HG02588 (cell line): ENCODE data around the gene PDIA2.

Experiments used
- ATAC-seq: cut with Tn5 transposase; IDR thresholded peaks from one replicate; pipeline ENCODE4 v1.9.1; 2021; ENCODE audit warnings: mild to moderate bottlenecking, moderate library complexity; ENCODE audit not compliant: unreplicated experiment

Gene PDIA2

GRCh38 chr16:296276-296675 lies 13.3 kb downstream of the PDIA2 start:
- no peak for ATAC-seq

- no peak for ATAC-seq
Measured at GRCh38 chr16:296806-297510, 14.0 kb downstream of the PDIA2 start.

- ATAC-seq = no peak
Measured at GRCh38 chr16:297832-298231, 14.9 kb downstream of the PDIA2 start.

- ATAC-seq = no peak
Measured at GRCh38 chr16:301235-301634, 18.3 kb downstream of the PDIA2 start.

- ATAC-seq = no peak
Measured at GRCh38 chr16:301950-302349, 19.0 kb downstream of the PDIA2 start.

- ATAC-seq = no peak
Measured at GRCh38 chr16:303760-304505, 21.0 kb downstream of the PDIA2 start.

GRCh38 chr16:305916-306626 lies 23.1 kb downstream of the PDIA2 start:
- ATAC-seq = no peak

- ATAC-seq = no peak
Measured at GRCh38 chr16:306911-307370, 24.0 kb downstream of the PDIA2 start.

GRCh38 chr16:307691-308312 lies 24.8 kb downstream of the PDIA2 start:
- ATAC-seq = no peak

- no peak for ATAC-seq
Measured at GRCh38 chr16:309476-309875, 26.5 kb downstream of the PDIA2 start.

GRCh38 chr16:311725-312124 lies 28.8 kb downstream of the PDIA2 start:
- no peak for ATAC-seq

- no peak for ATAC-seq
Measured at GRCh38 chr16:314351-314750, 31.4 kb downstream of the PDIA2 start.

- no peak for ATAC-seq
Measured at GRCh38 chr16:314795-315299, 31.9 kb downstream of the PDIA2 start.

- no peak for ATAC-seq
Measured at GRCh38 chr16:316741-317464, 33.9 kb downstream of the PDIA2 start.

- no peak for ATAC-seq
Measured at GRCh38 chr16:317583-317982, 34.6 kb downstream of the PDIA2 start.

- no peak for ATAC-seq
Measured at GRCh38 chr16:318628-319027, 35.7 kb downstream of the PDIA2 start.

- ATAC-seq = no peak
Measured at GRCh38 chr16:320206-320605, 37.2 kb downstream of the PDIA2 start.

- no peak for ATAC-seq
Measured at GRCh38 chr16:321532-321931, 38.6 kb downstream of the PDIA2 start.

GRCh38 chr16:322476-323143 lies 39.6 kb downstream of the PDIA2 start:
- ATAC-seq = no peak

GRCh38 chr16:324201-324450 lies 41.2 kb downstream of the PDIA2 start:
- ATAC-seq = no peak
